HG02763 (cell line): ENCODE data around the gene KRTAP10-8.
"Not testable (repeated sequence)": the region's sequence is repeated elsewhere in the genome, so short reads cannot be mapped to it uniquely, and the experiment has no call there.

ENCODE experiments used
- ATAC-seq: cut with Tn5 transposase; IDR thresholded peaks from one replicate; pipeline ENCODE4 v1.9.1; 2021; ENCODE audit warnings: mild to moderate bottlenecking, moderate library complexity; ENCODE audit not compliant: unreplicated experiment

KRTAP10-8 gene

DNA sequence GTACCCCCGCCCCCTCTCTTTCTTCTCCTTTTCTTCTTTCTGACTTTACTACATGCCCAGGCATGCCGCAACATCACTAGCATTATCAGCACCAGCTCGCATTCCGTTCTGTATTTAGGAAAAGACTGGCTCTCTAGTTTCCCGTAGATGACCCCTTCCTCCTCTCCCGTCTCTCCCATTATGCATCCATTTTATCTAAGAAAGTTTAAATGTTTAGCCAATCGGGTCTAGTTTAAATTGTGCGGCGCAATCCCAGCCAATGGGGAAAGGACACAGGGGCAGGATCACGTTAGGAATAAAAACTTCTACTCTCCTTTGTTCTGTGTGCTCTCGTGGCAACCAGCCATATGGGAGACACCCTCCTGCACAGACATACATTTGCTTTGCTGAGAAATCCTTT is 13.8 kb upstream of the KRTAP10-8 start:
- no peak for ATAC-seq

DNA sequence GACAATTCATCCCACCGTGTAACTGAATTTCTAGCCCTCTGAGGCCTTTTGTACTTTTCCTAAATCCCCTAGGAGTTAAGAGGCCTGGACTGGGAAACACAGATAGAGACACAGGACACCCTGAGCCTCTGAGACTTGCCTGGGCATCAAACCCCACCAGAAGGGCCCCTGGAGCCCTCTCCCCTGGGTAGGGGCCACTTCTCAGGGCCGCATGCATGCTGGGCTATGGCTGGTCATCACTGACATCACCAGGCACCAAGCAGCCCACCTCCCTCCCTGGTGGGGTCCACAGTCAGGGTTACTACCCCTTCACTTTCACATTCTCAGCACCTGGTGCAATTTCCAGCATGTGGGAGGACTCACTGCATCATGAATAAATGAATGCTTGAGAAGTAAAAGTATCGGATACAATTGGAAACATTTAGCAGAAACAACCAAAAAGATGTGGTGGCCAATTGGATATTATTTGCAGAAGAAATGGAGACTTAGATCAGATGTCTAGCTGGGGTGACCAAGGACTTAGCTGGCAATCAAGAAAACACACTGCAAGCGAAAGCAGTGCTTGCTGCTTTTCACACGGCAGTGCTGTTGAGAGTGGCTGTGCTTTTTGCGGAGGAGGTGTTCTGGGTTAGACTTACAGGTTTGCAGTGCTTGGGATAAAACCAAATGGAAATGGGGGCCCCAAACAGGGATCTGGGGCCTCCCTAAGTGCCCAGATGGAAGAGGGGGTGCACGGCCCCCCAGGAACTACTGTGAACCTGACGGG is 12.4 kb upstream of the KRTAP10-8 start:
- no peak for ATAC-seq

DNA sequence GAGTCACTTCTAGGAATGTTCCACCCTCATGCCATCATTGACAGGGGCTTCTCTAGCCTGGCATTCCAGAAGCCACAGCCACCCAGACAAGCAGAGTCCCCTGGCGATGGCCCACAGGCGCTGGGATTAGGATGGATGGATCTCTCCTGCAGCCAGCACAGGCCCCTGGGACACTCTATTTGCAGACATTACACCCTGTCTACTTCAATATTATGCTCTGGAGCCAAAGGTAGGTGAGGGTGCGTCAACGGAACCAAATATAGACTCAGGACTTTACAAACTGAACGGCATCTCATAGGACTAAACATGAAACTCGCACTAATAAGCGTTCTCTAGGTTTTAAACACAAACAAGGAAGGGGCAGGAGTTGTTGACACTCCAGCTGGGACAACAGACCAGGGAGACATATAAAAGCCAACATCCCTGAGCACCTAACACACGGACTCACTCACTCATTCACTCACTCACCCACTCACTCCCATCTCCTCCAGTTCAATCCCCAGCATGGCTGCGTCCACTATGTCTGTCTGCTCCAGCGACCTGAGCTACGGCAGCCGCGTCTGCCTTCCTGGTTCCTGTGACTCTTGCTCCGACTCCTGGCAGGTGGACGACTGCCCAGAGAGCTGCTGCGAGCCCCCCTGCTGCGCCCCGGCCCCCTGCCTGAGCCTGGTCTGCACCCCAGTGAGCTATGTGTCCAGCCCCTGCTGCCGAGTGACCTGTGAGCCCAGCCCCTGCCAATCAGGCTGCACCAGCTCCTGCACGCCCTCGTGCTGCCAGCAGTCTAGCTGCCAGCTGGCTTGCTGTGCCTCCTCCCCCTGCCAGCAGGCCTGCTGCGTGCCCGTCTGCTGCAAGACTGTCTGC is 11.5 kb upstream of the KRTAP10-8 start, which contains the start of gene KRTAP10-7:
KRTAP10-7 (plus strand) TSS at position 480 of the 861 bp plus-strand sequence; CDS start at position 505, 25 bp downstream.
- not testable (repeated sequence) for ATAC-seq

DNA sequence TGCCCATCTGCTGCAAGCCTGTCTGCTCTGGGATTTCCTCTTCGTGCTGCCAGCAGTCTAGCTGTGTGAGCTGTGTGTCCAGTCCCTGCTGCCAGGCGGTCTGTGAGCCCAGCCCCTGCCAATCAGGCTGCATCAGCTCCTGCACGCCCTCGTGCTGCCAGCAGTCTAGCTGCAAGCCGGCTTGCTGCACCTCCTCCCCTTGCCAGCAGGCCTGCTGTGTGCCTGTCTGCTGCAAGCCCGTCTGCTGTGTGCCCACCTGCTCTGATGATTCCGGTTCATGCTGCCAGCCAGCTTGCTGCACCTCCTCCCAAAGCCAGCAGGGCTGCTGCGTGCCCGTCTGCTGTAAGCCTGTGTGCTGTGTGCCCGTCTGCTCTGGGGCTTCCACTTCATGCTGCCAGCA is 10.8 kb upstream of the KRTAP10-8 start:
- ATAC-seq: not testable (repeated sequence)

DNA sequence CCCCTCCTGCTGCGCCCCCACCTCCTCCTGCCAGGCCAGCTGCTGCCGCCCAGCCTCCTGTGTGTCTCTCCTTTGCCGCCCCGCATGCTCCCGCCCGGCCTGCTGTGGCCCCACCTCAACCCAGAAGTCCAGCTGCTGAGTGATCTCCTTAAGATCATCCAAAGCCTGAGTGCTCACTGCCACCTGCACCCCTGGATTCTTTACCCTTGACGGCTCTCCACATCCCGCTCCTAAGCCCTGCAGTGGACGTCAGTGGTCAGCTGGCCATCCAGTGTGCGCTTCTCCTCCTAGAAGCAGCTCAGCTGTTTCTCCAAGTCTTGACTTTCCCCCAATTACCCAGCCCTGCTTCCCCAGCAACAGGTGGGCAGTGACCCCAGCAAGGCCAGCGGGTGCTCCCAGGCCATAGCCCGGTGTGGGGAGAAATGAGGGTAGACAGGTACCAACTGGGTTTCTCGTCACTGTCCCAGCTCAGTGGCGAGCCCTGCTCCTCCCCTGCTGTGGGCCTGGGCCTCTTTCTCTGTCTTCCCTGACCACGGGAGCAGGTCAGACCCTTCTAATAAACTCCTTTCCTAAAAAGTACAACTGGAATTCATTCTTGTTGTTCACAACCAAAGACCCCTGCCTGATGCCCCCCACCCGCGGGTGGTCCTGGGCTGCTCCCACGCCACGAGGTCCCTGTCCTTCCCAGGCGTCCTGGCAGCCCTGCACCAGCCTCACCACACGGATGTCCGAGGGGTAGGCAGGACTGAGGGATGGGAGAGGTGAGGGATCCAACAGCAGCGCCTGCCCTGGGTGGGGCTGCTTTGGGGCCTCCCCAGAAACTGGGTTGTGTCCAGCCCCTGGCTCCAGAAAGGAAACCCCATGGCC is 10.1 kb upstream of the KRTAP10-8 start:
- no peak for ATAC-seq

DNA sequence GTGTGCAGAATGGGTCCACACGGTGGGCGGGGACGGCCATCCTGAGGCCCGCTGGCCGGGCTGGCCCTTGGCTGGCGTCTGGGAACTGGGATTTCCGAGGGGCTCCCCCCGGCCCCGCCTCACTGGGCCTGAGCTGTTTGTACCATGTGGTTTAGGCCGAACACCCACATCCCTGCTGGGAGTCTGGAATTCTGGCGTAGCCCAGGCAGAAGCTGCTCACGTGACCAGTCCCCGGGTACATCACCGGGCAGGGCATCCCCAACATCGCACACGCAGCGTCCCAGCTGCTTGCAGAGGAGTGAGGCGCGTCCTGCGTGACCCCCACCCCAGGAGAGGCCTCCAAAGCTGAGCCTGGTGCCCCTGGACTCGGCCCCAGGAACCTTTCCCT is 9.4 kb upstream of the KRTAP10-8 start:
- ATAC-seq: no peak

DNA sequence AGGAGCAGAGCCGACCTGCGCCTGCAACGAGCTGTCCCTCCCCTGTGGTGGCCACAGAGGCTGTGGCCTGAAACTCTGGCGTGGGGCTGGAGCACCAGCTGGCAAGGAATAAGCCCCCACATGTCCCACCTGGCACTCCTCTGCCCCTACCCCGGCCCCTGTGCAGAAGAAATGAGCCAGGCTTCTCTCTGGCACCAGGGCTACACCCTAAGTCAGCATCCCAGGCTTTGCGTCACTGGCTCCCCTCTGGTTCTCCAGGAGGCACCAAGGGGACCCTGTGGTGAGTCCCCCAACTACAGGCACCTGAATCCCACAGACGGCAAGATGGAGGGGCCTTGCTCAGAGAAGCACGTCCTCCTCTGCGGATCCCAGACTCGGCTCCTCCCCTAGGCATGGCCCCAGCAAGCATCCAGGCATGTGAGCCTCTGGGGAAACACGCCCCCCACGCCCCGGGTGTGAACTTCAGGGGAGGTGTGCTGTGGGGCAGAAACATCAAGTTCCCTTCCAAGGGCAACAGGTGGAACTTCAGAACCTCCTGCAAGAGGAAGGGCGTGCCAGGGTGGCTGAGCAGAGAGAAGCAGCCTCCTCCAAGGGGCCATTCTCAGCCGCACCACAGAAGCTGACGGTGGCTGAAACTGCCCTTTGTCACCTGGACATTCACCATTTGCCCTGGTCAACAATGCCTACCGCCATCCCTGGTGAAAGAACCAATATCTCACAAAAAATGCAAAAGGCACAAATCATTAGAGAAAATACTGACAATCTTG is 8.6 kb upstream of the KRTAP10-8 start:
- ATAC-seq: no peak

DNA sequence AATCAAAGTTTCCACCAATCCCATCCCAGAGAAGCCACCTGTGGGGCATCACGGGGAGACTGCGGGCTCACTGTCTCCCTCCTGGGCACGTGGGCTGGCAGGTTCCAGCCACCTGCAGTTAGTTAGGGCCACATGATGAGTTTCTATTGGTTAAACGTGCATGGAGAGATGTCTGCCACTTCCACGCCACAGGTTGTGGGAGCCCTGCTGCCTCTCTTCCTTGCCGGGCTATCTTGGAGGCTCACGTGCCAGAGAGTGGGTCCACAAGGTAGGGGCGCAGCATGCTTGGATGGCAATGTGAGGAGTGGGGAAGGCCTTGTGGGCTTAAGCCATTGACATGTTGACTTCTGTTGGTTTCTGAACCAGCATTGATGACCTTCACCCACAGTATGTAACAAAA is 8.0 kb upstream of the KRTAP10-8 start:
- no peak for ATAC-seq

DNA sequence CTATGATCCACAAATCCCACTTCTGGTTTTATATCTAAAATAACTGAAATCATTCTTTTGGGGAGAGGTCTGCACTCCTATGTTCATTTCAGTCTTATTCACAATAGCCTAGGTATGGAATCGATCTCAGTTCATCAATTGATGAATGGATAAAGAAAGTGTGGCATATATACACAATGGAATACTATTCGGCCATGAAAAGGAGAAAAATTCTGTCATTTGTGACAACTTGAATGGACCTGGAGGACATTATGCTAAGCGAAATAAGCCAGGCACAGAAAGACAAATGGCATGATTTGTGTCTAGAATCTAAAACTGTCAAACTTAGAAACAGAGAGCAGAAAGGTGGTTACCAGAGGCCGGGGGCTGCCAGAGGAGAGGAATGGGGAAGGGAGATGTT is 5.4 kb upstream of the KRTAP10-8 start:
- no peak for ATAC-seq

DNA sequence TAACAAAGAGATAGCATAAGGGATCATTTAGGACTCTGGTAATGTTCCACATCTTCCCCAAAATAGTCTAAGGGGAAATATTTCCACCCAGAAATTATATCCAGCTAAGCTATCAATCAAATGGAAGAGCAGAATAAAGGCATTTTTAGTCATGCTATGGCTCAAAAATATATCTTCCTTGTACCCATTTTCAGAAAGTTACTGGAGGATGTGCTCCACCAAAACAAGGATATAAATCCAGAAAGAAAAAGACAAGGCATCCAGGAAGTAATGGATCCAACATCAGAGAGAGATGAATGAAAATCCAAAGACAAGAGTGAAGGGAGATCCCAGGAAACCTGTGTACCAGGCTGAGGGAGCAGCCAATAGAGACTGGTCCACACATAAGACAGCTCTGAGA is 2.7 kb upstream of the KRTAP10-8 start:
- no peak for ATAC-seq

DNA sequence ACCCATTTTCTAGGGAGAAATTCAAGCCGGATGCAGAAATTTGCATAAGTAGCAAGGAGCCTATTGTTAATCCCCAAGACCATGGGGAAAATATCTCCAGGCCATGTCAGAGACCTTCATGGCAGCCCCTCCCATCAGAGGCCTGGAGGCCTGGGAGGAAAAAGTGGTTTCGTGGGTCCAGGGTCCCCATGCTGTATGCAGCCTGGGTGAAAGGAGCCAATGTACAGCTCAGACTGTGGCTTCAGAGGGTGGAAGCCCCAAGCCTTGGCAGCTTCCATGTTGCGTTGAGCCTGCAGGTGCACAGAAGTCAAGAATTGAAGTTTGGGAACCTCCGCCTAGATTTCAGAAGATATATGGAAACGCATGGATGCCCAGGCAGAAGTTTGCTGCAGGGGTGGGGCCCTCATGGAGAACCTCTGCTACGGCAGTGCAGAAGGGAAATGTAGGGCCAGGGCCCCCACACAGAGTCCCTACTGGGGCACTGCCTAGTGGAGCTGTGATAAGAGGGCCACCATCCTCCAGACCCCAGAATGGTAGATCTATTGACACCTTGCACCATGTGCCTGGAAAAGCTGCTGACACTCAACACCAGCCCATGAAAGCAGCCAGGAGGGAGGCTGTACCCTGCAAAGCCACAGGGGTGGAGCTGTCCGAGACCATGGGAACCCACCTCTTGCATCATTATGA is 1.6 kb upstream of the KRTAP10-8 start:
- ATAC-seq: not testable (repeated sequence)

DNA sequence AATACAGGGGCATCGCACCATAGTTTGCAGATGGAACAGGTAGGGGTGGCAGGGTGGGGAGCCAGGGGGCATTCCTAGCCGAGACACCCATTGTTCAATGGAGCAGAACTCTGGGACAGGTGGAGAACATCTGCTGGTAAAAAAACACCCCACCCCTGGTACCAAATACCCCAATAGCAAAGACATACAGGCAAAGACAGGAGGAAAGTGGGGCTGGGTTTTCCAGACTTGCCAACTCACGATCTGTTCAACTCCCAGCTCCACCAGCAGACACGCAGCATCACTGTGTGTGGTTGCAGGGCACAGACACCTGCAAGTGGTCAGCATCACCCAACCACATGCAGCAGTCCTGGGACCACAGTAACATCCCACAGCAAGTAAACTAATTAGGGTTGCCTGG is 328 bp upstream of the KRTAP10-8 start:
- no peak for ATAC-seq

DNA sequence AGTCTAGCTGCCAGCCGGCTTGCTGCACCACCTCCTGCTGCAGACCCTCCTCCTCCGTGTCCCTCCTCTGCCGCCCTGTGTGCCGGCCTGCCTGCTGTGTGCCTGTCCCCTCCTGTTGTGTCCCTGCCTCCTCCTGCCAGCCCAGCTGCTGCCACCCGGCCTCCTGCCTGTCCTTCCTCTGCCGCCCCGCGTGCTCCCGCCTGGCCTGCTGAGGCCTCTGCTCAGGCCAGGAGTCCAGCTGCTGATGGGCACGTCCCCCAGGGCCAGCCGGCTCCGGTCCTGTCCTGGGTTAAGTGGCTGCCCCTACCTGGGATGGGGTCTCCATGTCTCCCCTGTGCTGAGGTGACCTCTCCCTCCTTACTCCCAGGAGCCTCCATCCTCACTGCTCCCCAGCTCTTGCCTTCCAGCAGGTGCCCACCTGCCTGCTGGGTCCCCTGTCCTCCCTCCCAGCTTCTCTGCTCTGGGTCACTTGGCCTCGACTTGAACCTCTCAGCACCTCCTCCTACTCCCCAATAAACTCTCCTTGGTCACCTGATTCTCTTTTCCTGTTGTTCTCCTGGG is 870 bp downstream of the KRTAP10-8 start:
- no peak for ATAC-seq

DNA sequence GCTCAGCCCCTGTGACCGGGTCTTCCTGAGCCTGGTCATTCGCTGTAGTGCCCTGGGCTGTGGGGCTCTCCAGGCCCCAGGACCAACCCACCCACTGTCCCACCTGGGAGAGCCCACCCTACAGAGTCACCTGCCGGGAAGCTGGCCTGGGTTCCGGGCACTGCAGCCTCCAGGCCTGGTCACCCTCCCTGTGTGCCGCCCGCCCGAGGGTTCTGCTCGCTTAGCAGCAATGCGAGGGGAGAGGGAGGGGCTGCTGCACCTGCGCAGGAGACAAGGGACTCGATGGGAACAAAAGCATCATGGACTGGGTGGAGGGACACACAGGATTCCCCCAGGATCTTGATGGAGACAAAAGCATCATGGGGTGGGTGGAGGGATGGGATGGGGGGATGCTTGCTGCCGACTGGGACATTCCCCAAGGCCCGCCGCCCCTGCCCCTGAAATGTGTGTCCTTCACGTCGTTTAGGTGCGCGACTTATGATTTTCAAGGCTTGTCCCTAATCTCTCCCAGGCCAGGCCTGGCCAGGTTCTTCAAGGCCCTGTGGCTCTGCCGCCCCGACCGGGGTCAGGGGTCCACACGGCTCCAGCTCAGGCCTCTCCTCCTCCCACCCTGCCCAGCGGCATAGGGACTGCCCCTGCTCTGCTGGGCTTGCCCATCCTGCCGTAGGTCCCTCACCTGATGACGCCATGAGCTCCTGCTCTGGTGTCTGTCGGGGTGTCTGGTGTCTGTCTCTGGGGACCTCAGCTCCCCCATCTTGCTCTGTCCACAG is 1.7 kb downstream of the KRTAP10-8 start:
- ATAC-seq: no peak

DNA sequence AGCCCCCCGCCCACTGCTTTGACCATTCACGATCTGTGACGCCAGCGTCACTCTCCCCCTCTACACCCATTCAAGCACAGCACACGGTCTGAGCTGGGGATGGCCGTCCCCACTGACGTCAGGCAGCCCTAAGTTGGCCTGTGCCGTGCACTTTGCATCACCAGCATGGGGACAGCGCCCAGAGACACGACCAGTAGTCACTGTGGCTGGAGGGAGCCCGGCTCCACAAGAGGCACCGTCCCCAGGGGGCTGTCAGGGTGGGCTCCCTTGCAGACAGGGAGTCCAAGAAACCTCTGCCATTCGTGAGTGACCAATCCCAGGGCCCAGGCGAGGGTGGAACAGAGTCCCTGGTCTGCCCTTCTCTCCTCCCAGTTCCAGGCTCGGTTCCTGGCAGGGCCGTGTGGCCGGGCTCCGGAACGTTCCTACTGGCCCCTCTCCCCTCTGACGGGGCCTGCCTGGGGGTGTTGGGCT is 2.3 kb downstream of the KRTAP10-8 start:
- ATAC-seq: no peak

DNA sequence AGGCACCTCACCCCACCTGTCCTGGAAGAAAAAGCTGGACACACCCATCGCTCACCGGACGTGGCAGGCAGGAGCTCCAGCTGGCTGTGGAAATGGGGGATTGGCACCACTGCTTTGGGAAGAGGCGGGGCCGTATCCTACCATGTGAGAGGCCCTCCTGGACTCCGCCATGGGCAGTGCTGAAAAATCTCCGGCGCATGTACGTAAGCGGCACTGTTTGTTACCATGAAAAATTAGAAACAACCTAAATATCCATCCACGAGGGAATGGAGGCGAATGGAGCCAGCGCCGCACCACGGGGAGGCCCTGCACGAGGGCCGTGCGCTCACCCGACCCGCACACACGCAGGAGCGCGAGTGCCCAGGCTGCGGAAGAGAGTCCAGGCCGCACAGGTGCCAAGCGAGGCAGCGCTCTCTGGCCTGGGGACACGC is 3.1 kb downstream of the KRTAP10-8 start:
- no peak for ATAC-seq

DNA sequence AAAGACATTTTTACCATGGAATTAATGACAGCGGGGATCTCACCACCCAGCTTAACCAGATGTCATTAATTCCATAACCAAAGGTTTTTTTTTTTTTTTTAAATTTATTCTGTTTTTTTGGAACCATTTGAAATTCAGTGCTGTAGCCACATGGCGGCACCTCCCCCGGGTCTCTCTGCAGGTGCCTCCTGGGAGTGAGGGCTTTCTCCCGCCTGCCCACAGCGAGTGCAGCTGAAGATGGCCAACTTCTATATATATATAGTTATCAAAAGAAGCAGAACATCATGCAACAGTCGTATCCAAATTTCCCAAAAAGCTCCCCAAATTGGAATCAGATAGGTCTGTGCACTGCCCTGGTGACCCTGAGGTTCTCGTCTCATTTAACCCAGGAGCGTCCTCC is 3.6 kb downstream of the KRTAP10-8 start:
- no peak for ATAC-seq

DNA sequence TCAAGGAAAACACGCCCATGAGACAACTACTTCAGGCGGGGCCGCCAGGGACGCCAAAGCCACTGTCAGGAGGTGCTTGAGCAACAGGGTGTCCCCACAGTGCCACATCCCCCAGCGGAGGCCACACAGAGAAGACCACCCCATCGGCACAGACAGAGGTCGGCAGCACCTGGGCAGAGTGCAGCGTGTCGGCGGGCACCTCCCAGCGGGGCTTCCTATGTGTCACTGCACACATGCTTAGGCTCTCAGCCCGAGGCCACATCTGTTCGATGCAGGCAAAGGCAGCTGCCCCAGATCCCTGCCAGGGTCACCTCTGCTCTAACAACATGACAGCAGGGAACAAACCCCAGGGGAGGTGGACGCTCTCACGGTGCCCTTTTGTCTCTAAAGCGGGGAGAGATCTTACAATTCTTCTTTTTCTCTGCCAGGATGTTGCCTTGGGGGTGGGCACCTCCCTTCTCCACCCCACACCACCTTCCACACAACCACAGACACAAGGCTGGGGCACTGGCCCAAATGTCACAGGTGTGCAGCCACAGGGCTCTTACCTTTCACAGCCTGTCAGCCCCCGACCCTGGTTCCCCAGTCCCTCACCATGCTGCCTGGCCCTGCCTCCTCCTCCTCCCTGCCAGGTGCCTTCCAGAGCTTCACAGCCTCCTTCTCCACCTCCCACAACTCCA is 4.2 kb downstream of the KRTAP10-8 start:
- no peak for ATAC-seq
